ENCODE data around the gene CD37. TPM values are rescaled to one million over a fixed set of nuclear protein-coding genes. Genes with fewer than 3 reads are reported as not detected.
"Not testable (repeated sequence)": the region's sequence is repeated elsewhere in the genome, so short reads cannot be mapped to it uniquely, and the experiment has no call there.

Gene CD37
- total RNA-seq, 2 donors from 2014 or later = 166 to 194 TPM

- Mint-ChIP-seq H3K36me3 (no peaks in the 10 kb centered on the region), H3K9me3 (no peaks in the 10 kb centered on the region), H3K27ac (no peak overlapping the region)
- ATAC-seq = no peak
- DNase-seq (ENCODE audit: low spot score in 2 of 2) = no peak
These were observed 24.9 kb downstream of the CD37 start for GRCh38 chr19:49359851-49360820.

DNA sequence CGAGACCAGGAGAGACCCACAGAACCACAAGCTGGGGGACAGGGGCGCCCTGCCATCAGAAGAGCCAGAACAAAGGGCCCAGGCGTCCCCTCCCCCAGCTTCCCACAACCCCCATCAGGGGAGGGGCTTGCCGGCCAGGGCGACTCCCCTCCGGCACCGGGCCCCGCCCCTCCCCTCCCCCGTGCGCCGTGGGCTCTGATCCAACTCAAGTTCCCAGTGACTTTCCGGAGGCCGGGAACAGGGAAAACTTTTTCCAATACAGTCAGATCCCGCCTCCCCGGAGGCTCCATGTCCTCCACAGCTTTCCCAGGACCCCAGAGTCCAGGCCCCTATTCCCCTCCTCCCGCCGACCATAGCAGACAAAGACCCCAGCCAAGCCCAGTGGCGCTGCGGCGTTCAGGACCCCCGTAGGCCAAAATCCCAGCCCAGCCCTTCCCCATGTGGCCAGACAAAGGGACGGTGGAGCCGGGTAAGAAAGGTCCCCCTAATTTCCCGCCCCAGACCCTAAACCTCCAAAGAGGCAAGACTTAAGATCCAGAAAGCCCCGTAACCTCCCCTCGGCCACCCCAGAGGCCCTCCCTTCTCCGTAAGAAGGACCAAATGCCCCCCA, 26.3 kb downstream of the CD37 start:
- no peaks in the 10 kb centered on the region for H3K9me3 Mint-ChIP-seq
- DNase-seq (ENCODE audit: low spot score in 2 of 2) (no peak), ATAC-seq (no peak)
- no peak overlapping the region for H3K27ac Mint-ChIP-seq
- H3K36me3 Mint-ChIP-seq = no peaks in the 10 kb centered on the region

DNA sequence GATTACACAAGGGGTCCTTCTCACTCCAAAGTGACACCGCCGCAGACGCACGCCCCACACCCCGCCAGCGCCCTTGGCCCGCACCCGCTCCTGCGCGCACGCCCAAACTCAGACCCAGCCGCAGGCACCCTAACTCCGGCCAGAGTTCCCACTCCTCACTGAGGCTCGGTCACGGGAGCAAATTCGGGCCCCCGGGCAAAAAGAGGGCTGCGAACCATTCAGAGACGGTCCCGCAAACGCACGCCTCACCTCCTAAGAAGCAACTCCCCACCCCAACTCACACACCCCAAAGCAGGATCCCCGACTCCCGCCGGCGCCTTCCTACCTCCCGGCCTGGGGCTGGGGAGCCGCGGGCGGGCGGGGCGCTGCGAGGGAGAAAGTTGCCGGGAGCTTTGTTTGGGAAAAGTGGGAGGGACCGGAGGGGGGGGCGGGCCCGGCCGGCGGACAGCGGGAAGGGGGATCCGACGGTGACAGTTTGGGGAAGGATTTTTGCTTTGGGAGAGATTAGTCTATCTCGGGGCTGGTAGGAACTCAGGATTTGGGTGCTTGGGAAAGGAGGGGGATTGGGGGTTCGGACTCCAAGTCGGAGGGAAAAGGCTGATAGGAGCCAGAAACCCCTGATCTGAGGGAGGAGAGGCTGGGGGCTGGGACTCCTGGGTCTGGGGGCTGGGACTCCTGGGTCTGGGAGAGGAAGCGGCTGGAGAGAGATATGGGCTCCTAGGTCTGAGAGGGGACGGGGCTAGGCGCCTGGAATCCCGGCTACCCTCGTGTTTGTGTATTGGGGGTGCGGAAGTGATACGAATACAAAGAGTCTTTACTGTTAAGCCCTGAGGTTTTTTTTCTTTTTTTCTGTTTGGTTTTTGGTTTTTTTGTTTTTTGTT, 27.1 kb downstream of the CD37 start, which contains the start of gene TEAD2:
Gene TEAD2 (minus strand): TSS at position 369 of the 881 bp plus-strand sequence. CDS start 2,341 bp downstream, outside the sequence.
- H3K27ac Mint-ChIP-seq = no peak within 1 kb of the TSS
- no peaks in the 10 kb centered on the region for H3K9me3 Mint-ChIP-seq
- DNase-seq (ENCODE audit: low spot score in 2 of 2) = peak in 1 of 2 donors; percentile 29
- H3K36me3 Mint-ChIP-seq = no peaks in the 10 kb centered on the region
- no peak for ATAC-seq

- no peaks in the 10 kb centered on the region for H3K9me3 Mint-ChIP-seq
- H3K36me3 Mint-ChIP-seq = no peaks in the 10 kb centered on the region
- ATAC-seq (peak in 1 of 2 donors; percentile 14), DNase-seq (ENCODE audit: low spot score in 2 of 2) (no peak)
- H3K27ac Mint-ChIP-seq = no peak overlapping the region
These were observed 27.7 kb downstream of the CD37 start for GRCh38 chr19:49362929-49363267.

GRCh38 chr19:49363268-49364082, 28.3 kb downstream of the CD37 start, which contains the start of gene DKKL1:
Gene DKKL1, plus strand, starts transcription at chr19:49363877. Its CDS starts 122 bp downstream, at chr19:49363999.
- DNase-seq (ENCODE audit: low spot score in 2 of 2) (peak; percentile 84 to 88), ATAC-seq (peak; percentile 89)
- H3K27ac Mint-ChIP-seq = no peak within 1 kb of the TSS
- no peaks in the 10 kb centered on the region for H3K9me3 Mint-ChIP-seq
- H3K36me3 Mint-ChIP-seq = no peaks in the 10 kb centered on the region

GRCh38 chr19:49364083-49364737, 29.0 kb downstream of the CD37 start:
- DNase-seq (ENCODE audit: low spot score in 2 of 2) (no peak), ATAC-seq (no peak)
- Mint-ChIP-seq H3K27ac (no peak overlapping the region), H3K36me3 (peaks cover 5 to 6% of the 10 kb centered on the region in 2 donors), H3K9me3 (peaks cover 0 to 4% of the 10 kb centered on the region in 2 donors)

DNA sequence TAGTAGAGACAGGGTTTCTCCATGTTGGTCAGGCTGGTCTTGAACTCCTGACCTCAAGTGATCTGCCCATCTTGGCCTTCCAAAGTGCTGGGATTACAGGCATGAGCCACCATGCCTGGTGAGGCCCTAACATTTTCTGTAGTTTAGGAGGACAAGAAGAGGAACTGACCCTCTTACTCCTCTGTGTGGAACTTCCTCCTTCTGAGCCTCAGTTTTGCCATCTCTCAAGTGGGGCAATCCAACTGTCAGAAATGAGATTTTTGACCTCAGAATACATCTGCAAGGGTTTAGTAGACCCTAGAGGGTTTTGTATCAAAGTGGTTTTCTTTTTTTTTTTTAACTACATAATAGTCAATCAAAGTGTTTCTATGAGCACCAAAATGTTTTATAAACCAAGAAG, 30.9 kb downstream of the CD37 start:
- Mint-ChIP-seq H3K27ac (no peak overlapping the region), H3K36me3 (peaks cover 13 to 17% of the 10 kb centered on the region in 2 donors), H3K9me3 (peaks cover 0 to 4% of the 10 kb centered on the region in 2 donors)
- ATAC-seq (no peak), DNase-seq (ENCODE audit: low spot score in 2 of 2) (no peak)

- no peak overlapping the region for H3K27ac Mint-ChIP-seq
- ATAC-seq (no peak), DNase-seq (ENCODE audit: low spot score in 2 of 2) (no peak)
- H3K36me3 Mint-ChIP-seq = peaks cover 13 to 17% of the 10 kb centered on the region in 2 donors
- H3K9me3 Mint-ChIP-seq = peaks cover 0 to 4% of the 10 kb centered on the region in 2 donors
These were observed 33.6 kb downstream of the CD37 start for GRCh38 chr19:49368711-49369358.

GRCh38 chr19:49371184-49371583, 36.0 kb downstream of the CD37 start:
- Mint-ChIP-seq H3K36me3 (peaks cover 13 to 17% of the 10 kb centered on the region in 2 donors), H3K27ac (no peak overlapping the region)
- ATAC-seq = no peak

GRCh38 chr19:49373174-49373573, 38.0 kb downstream of the CD37 start:
- peaks cover 13 to 17% of the 10 kb centered on the region in 2 donors for H3K36me3 Mint-ChIP-seq
- DNase-seq (ENCODE audit: low spot score in 2 of 2) = not testable (repeated sequence)

More at GRCh38 chr19:49371184-49371583, 36.0 kb downstream of the CD37 start:
- peaks cover 0 to 4% of the 10 kb centered on the region in 2 donors for H3K9me3 Mint-ChIP-seq
- no peak for DNase-seq (ENCODE audit: low spot score in 2 of 2)

DNA sequence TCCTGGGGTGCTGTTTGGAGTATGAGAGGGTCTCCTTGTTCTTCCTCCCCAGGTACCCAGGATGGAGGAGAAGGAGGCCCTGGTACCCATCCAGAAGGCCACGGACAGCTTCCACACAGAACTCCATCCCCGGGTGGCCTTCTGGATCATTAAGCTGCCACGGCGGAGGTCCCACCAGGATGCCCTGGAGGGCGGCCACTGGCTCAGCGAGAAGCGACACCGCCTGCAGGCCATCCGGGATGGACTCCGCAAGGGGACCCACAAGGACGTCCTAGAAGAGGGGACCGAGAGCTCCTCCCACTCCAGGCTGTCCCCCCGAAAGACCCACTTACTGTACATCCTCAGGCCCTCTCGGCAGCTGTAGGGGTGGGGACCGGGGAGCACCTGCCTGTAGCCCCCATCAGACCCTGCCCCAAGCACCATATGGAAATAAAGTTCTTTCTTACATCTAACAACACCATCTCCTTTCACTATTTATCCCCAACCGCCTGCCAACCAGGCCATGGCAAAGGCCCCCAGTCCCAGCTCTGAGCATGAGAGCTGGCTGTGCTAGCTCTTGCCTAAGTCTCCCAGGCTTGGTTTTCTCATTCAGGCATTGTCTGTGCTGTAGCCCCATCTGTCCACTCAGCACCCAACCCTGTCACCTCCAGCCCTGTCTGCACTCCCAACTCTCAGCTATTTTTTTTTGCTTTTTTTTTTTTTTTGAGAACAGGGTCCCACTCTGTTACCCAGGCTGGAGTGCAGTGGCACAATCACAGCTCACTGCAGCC, 39.6 kb downstream of the CD37 start:
- peaks cover 1 to 5% of the 10 kb centered on the region in 2 donors for H3K36me3 Mint-ChIP-seq
- DNase-seq (ENCODE audit: low spot score in 2 of 2) (no peak), ATAC-seq (no peak)
- no peak overlapping the region for H3K27ac Mint-ChIP-seq
- H3K9me3 Mint-ChIP-seq = no peaks in the 10 kb centered on the region

More at GRCh38 chr19:49373174-49373573, 38.0 kb downstream of the CD37 start:
- not testable (repeated sequence) for H3K27ac Mint-ChIP-seq, H3K9me3 Mint-ChIP-seq, ATAC-seq

GRCh38 chr19:49378512-49378911, 43.3 kb downstream of the CD37 start:
- DNase-seq (ENCODE audit: low spot score in 2 of 2) = no peak
- peaks cover 0 to 10% of the 10 kb centered on the region in 2 donors for H3K9me3 Mint-ChIP-seq
- no peak overlapping the region for H3K27ac Mint-ChIP-seq
- peaks cover 0 to 6% of the 10 kb centered on the region in 2 donors for H3K36me3 Mint-ChIP-seq
- ATAC-seq = no peak

GRCh38 chr19:49380391-49380790, 45.2 kb downstream of the CD37 start:
- Mint-ChIP-seq H3K36me3 (peaks cover 0 to 6% of the 10 kb centered on the region in 2 donors), H3K9me3 (peaks cover 0 to 10% of the 10 kb centered on the region in 2 donors), H3K27ac (no peak overlapping the region)
- ATAC-seq (no peak), DNase-seq (ENCODE audit: low spot score in 2 of 2) (no peak)

DNA sequence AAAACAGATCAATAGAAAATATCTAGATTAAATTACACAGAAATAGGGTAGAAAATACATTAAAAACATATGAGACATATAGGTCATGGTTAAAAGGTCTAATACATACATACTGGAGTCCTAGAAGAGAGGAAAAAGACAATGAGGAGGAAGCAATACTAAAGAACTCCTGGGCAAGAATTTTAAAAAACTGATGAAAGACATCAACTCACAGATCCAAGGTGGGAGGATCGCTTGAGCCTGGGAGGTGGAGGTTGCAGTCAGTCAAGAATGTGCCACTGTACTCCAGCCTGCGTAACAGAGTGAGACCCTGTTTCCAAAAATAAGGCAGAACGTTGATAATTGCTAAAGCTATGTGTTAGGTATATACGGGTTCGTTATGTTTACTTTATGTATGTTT, 47.4 kb downstream of the CD37 start:
- peaks cover 0 to 10% of the 10 kb centered on the region in 2 donors for H3K9me3 Mint-ChIP-seq
- H3K27ac Mint-ChIP-seq = no peak overlapping the region
- no peak for ATAC-seq
- DNase-seq (ENCODE audit: low spot score in 2 of 2) = no peak
- H3K36me3 Mint-ChIP-seq = peaks cover 0 to 6% of the 10 kb centered on the region in 2 donors
